Fibroblast of skin of back (primary cell): ENCODE results near the gene CAV2.

Experiments used
- DNase-seq: peaks from one replicate; pipeline ENCODE4 v3.0.0-alpha.2; 2013

Gene CAV2

GRCh38 chr7:116524609-116525297 lies 25.2 kb downstream of the CAV2 start, which contains the start of gene CAV1:
Gene CAV1 (plus strand): TSS chr7:116525036. CDS start chr7:116525063, 27 bp downstream.
- DNase-seq: peak; percentile 99

GRCh38 chr7:116525298-116525912 lies 25.9 kb downstream of the CAV2 start:
- DNase-seq: peak; percentile 28

- peak; percentile 90 for DNase-seq
Measured at GRCh38 chr7:116525913-116526861, 26.6 kb downstream of the CAV2 start.

GRCh38 chr7:116526897-116527296 lies 27.4 kb downstream of the CAV2 start:
- peak; percentile 39 for DNase-seq

GRCh38 chr7:116527521-116527920 lies 28.0 kb downstream of the CAV2 start:
- DNase-seq: peak; percentile 70

GRCh38 chr7:116528008-116528789 lies 28.7 kb downstream of the CAV2 start:
- DNase-seq: peak; percentile 99

GRCh38 chr7:116529250-116529649 lies 29.7 kb downstream of the CAV2 start:
- DNase-seq: no peak

GRCh38 chr7:116530107-116530820 lies 30.7 kb downstream of the CAV2 start:
- no peak for DNase-seq

GRCh38 chr7:116532102-116532688 lies 32.7 kb downstream of the CAV2 start:
- DNase-seq: no peak

GRCh38 chr7:116534790-116535189 lies 35.3 kb downstream of the CAV2 start:
- DNase-seq: no peak

- no peak for DNase-seq
Measured at GRCh38 chr7:116535416-116535815, 35.9 kb downstream of the CAV2 start.

- DNase-seq: no peak
Measured at GRCh38 chr7:116538138-116538537, 38.6 kb downstream of the CAV2 start.

- no peak for DNase-seq
Measured at GRCh38 chr7:116539879-116540278, 40.3 kb downstream of the CAV2 start.

- peak; percentile 40 for DNase-seq
Measured at GRCh38 chr7:116540743-116541142, 41.2 kb downstream of the CAV2 start.

GRCh38 chr7:116541951-116542350 lies 42.4 kb downstream of the CAV2 start:
- no peak for DNase-seq

- peak; percentile 93 for DNase-seq
Measured at GRCh38 chr7:116542618-116543017, 43.1 kb downstream of the CAV2 start.

GRCh38 chr7:116543664-116544063 lies 44.1 kb downstream of the CAV2 start:
- peak; percentile 56 for DNase-seq

- no peak for DNase-seq
Measured at GRCh38 chr7:116544487-116544886, 44.9 kb downstream of the CAV2 start.

GRCh38 chr7:116545411-116545993 lies 46.0 kb downstream of the CAV2 start:
- no peak for DNase-seq

GRCh38 chr7:116546054-116546453 lies 46.5 kb downstream of the CAV2 start:
- DNase-seq: no peak

GRCh38 chr7:116546916-116547315 lies 47.4 kb downstream of the CAV2 start:
- peak; percentile 86 for DNase-seq
